Head of caudate nucleus (tissue), 42 donors: ENCODE measurements around the gene RNF10.
A peak's percentile ranks its signal among the peaks of the same experiment; 100 is the strongest.
"Not testable (repeated sequence)": the region's sequence is repeated elsewhere in the genome, so short reads cannot be mapped to it uniquely, and the experiment has no call there.

Source experiments
- DNase-seq, 42 donors: peaks; one replicate each; pipeline versions ENCODE4 v3.0.0 to v3.0.0-alpha.2; 2020 to 2021; ENCODE audit warnings: mixed read lengths in 7 of 42
- intact Hi-C: fragments of 100-400 bp; cut with DNase I; formaldehyde crosslinking; loops from one replicate; pipeline ENCODE4 v1.15.0; 2022

Gene RNF10

DNA sequence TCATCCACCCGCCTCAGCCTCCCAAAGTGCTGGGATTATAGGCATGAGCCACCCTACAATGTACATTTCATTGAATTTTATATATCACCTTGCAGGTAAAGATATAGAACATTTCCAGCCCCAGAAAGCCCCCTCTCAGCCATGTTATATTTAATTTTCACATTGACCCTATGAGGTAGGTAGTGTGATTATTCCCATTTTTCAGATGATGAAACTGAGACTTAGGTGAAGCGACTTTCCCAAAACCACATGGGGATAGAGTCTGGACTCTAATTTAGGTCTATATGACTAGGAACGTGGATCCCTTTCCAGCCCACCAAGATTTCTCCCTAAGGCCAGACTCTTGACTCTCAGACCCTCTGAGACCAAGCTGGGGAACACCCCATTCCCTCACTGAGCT is 62.7 kb downstream of the RNF10 start:
- intact Hi-C loops, result no loop called here
- no peak for DNase-seq

DNA sequence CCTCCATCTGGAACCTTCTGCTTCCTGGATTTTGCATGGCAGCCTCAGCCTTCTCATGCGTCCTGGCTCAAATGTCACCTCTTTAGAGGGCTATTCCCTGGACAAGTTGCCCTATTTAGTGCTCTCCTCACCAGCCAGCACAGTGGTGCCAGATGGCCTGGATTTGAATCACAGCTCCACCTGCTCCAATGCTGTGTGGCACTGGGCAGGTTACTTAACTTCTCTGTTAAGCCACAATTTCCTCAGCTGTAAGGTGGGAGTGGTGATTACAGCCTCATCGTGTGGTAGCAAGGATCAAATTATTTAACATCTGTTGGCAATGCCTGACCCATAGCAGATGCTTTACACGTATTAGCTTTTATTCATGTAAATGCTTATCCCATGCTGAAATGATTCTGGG is 63.7 kb downstream of the RNF10 start:
- intact Hi-C loops, result no loop called here
- no peak for DNase-seq

DNA sequence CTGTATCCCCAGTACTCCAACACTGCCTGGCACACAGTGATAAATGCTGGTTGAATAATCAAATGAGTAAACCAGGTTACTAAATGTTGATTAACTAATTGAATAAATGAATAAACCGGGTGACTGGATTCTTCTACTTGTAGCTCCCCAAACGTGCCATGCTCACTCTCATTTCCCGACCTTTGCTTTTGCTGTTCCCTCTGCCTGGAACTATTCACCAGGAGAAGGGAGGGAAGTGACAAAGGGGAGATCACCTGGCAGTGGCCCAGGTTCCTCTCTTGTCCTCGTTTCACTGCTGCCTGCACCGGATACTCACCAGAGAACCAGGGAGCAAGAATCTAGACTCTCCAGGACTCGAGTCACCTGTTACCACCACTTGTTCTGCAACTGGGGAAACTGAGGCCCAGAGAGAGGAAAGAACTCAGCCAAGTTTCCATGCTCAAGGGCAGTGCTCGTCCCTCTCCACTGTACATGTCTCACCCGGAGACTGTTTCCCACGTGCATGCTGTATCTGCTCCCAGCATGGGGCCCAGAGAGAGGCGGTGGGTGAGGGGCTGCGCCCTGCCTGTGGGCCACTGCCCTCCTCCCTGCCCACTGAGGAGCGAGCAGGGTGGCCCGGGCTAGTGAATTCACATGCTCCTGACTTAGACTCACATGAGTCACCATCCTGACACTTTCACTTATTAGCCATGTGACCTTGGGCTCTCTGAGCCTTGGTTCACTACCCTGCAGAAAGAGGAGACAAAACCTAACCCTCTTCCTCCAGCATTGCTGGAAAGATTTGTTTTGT is 64.7 kb downstream of the RNF10 start:
- DNase-seq, result no peak
- intact Hi-C loops, result no loop called here

DNA sequence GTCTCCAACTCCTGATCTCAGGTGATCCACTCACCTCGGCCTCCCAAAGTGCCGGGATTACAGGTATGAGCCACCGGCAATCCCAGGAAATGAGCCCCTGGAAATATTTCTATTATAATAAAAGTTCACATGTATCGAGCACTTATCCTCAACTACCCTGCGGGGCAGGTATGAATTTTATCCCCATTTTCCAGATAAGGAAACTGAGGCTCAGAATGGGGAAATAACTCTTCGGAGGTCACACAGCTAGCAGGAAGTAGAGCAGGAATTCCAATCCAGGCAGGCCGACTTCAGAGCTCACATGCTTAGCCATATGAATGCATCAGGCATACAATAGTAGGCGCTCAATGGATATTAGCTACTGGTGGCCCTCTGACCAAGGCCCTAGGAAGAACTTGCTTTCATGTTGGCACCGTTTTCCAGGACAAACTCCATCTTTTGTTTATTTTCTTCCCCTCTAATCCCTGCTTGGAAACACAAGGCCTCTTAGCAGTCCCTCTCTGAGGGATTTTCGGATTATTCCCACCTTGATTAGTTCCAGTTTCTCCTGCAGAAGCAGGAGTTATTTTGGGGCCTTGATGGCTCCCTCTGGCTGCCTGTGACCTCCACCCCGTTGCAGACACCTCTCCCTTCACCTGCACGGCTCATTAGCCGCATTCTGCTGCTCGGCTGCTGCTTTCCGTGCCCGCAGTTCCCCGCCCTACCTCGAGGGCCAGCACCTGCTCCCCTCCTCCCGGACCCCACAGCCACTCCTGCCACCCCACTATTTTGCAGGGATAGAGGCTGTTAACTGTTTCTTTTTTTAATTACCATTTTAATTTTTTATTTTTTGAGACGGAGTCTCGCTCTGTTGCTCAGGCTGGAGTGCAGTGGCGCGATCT is 65.8 kb downstream of the RNF10 start:
- intact Hi-C loops, result no loop called here
- no peak for DNase-seq

DNA sequence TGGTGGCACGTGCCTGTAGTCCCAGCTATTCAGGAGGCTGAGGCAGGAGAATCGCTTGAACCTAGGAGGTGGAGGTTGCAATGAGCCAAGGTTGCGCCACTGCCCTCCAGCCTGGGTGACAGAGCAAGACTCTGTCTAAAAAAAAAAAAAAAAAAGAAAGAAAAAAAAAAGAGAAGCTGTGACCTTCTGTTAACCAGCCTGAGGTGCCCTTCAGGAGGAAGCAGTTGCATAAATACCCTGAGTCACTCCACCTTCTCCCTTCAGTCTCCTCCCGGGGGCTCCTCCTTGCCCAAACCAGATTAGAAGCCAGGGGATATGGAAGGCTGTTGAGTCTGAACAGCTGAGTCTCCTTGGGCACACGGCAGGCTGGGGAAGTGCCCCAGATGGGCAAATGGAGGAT is 68.3 kb downstream of the RNF10 start:
- DNase-seq, intact Hi-C loops: not testable (repeated sequence)

DNA sequence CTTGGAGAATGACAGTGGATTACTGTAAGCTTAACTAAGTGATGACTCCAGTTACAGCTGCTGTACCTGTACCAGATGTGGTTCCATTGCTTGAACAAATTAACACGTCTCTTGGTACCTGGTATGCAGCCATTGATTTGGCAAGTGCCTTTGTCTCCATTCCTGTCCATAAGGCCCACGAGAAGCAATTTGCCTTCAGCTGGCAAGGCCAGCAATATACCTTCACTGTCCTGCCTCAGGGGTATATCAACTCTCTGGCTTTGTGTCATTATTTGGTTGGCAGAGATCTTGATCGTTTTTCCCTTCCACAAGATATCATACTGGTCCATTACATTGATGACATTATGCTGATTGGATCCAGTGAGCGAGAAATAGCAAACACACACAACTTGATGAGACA is 76.4 kb downstream of the RNF10 start:
- intact Hi-C loops, result no loop called here
- DNase-seq, result no peak

DNA sequence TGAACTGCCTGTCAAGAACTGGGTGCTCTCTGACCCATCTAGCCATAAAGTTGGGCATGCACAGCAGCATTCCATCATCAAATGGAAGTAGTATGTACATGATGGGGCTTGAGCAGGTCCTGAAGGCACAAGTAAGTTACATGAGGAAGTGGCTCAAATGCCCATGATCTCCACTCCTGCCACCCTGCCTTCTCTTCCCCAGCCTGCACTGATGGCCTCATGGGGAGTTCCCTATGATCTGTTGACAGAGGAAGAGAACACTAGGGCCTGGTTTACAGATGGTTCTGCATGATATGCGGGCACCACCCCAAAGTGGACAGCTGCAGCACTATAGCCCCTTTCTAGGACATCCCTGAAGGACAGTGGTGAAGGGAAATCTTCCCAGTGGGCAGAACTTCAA is 77.4 kb downstream of the RNF10 start:
- DNase-seq, intact Hi-C loops: not testable (repeated sequence)

DNA sequence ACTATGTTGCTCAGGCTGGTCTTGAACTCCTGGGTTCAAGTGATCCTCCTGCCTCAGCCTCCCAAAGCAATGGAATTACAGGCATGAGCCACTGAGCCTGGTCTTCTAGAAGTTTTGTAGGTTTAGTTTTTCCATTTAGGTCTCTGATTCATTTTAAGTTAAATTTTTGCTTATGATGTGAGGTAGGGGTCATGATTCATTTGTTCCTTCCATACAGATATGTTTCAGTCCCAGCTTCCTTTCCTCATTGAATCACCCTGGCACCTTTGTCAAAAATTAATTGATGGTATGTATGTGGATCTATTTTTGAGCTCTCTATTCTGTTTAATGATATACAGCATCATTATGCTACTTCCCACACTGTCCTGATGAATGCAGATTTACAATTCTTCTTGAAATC is 80.7 kb downstream of the RNF10 start:
- intact Hi-C loops, result no loop called here
- no peak for DNase-seq

DNA sequence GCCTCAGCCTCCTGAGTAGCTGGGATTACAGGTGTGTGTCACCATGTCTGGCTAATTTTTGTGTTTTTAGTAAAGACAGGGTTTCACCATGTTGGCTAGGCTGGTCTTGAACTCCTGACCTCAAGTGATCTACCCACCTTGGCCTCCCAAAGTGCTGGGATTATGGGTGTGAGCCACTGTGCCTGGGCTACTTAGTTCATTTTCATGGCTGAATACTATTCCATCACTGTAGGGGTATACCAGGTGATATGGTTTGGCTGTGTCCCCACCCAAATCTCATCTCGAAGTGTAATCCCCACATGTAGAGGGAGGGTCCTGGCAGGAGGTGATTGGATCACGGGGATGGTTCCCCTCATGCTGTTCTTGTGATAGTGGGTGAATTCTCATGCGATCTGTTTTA is 83.0 kb downstream of the RNF10 start:
- intact Hi-C loops, DNase-seq: not testable (repeated sequence)

DNA sequence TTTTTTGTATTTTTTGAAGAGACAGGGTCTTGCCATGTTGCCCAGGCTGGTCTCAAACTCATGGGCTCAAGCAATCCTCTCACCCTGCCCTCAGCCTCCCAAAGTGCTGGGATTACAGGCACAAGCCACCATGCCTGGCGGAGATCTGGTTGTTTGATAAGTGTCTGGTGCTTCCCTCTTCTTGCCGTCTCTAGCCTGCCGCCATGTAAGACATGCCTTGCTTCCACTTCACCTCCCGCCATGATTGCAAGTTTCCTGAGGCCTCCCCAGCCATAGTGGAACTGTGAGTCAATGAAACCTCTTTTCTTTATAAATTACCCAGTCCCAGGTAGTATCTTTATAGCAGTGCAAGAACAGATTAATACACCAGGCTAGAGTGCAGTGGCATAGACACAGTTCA is 83.6 kb downstream of the RNF10 start:
- DNase-seq, intact Hi-C loops: not testable (repeated sequence)

DNA sequence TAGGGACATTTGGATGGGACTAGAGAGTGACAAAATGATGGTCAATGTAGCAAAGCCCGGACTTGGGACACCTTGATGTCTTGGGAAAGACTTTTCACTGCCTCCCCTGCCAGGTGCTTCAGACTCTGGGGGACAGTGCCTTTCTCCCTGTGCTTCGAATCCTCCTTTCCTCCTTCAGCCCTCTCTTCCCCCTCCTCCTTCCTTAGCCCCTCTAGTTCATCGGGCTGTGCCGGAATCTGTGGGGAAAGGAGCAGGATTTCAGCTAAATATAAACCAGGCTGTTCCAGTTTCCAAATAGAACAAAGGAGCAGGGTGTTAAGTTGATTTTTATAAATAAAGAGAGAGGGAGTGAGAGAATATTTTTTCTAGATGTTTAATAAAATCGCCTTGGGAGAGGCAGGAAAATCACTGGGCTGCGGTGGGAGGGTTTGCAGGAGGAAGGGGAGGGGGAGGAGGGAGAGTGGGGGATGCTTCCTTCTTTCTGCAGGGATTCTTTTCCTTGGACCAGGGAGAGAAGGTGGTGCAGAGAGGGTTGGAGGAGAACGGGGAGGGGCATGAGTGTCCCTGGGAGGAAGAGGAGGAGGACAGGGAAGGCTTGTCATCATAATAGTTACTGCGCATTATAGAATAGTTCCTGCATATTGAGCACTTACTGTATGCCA is 84.9 kb downstream of the RNF10 start:
- intact Hi-C loops, result no loop called here
- DNase-seq, result peak in 17 of 42 donors; percentile 10 to 62 (median 21)

DNA sequence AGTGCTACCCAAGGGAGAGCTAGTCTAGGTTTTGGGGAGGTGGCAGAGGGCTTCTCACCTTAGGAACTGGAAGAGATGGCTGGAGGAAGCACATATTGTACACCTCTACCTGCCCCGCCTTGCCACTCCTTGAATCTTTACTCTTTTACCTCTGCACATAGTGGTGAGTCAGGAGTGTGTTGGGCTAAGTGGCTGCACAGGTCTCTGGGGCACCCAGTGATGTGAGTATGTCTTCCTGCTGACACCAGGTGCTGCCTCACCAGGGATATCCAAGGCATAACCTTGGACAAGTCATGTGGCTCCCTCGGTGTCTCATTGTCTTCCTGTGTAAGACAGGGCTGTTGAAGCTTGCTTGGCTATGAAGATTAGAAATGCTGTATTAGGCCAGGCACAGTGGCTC is 86.5 kb downstream of the RNF10 start:
- intact Hi-C loops, result no loop called here
- DNase-seq, result no peak

DNA sequence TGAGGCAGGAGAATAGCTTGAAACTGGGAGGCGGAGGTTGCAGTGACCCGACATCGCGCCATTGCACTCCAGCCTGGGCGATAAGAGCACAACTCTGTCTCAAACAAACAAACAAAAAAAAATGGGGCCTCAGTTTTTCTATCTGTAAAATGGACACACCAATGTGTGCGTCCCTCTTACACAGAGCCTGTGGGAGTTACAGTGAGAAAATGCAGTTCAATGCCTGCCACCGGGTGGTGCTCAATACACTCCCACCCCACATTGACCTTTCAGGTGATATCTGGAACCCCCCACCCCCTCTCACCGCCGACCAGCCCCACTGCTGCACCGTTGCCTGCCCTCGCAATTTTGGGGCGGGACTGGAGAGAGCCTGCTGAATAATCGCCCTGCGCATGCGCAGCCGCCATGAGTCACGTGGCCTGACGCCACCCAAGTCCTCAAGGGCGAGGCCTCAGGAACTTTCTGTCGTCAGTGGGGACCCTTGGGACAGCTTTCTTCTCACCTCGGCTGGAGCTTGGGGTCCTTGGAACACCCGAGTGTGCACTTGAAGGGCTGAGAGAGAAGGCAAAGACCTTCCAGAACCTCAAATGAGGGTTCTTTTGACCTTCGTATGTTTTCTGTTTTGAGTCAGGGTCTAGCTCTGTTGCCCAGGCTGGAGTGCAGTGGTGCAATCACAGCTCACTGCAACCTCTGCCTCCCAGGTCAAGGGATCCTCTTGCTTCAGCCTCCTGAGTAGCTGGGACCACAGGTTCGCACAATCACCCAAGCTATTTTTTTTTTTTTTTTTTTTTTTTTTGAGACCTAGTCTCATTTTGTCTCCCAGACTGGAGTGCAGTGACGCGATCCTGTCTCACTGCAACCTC is 91.6 kb downstream of the RNF10 start:
- intact Hi-C loops, result no loop called here
- no peak for DNase-seq
